Thyroid gland (tissue), 4 donors: Measurements from ENCODE around the gene CUL5. TPM values are rescaled to one million over a fixed set of nuclear protein-coding genes. Genes with fewer than 3 reads are reported as not detected.

Experiments used
- DNase-seq, 2 donors: peaks; one replicate each; pipeline ENCODE4 v3.0.0-alpha.2; 2019
- H3K27ac ChIP-seq, 3 donors: fragments of 200-600 bp; sonication (generic); 1 replicate in 2 of 3; 2 replicates in 1 of 3; pipeline ENCODE4 v1.5.1; 2016 to 2019; ENCODE audit warnings: mild to moderate bottlenecking in 1 of 3, moderate library complexity in 1 of 3
- H3K27me3 ChIP-seq: fragments of 200-600 bp; sonication (generic); one replicate; pipeline ENCODE4 v1.5.1; 2019
- H3K36me3 ChIP-seq, 2 donors: fragments of 200-600 bp; sonication (generic); one replicate each; pipeline ENCODE4 v1.5.1; 2016 to 2019
- H3K4me1 ChIP-seq, 2 donors: fragments of 200-600 bp; sonication (generic); one replicate each; pipeline ENCODE4 v1.5.1; 2017 to 2019
- H3K4me3 ChIP-seq, 3 donors: fragments of 200-600 bp; sonication (generic); replicated peaks in 1 of 3; 1 replicate in 2 of 3; 2 replicates in 1 of 3; pipeline ENCODE4 v1.5.1; 2016; ENCODE audit warnings: mild to moderate bottlenecking in 1 of 3
- H3K9me3 ChIP-seq: fragments of 200-600 bp; sonication (generic); one replicate; pipeline ENCODE4 v1.5.1; 2017
- CTCF ChIP-seq, 6 experiments: fragments of 200-600 bp in 3 of 6; fragments of 450-650 bp in 3 of 6; sonication (generic) in 3 of 6; IDR thresholded peaks; one replicate each; pipeline ENCODE4 v1.5.1; 2016 to 2019; ENCODE audit warnings: antibody characterized with exemption in 6 of 6, mild to moderate bottlenecking in 2 of 6, inconsistent platforms in 1 of 6, moderate library complexity in 1 of 6
- POLR2A ChIP-seq, 2 donors: fragments of 450-650 bp; IDR thresholded peaks; one replicate each; pipeline ENCODE4 v1.6.1; 2017; ENCODE audit warnings: antibody characterized with exemption in 2 of 2, mild to moderate bottlenecking in 2 of 2, moderate library complexity in 1 of 2
- WGBS, 2 donors: methylation state at CpG; one replicate each; pipeline ENCODE4 v1.1.5; 2017; 5-methylcytosine and 5-hydroxymethylcytosine counted together
- intact Hi-C: fragments of 100-400 bp; cut with DNase I; formaldehyde crosslinking; loops from one replicate; pipeline ENCODE4 v1.15.1; 2023
- total RNA-seq, 4 donors: library from RNA; depleted of rRNA; stranded (reverse); fragments of >200 nt; gene quantifications; one replicate each; pipeline ENCODE4 v1.2.3, GENCODE V29; 2016

Gene CUL5
- total RNA-seq, 4 donors from 2014 or later: 39.5 to 57.0 (median 45.4) TPM

GRCh38 chr11:108034952-108035351, 26.3 kb downstream of the CUL5 start:
- Histone ChIP-seq H3K4me3 (no peak overlapping the region), H3K27ac (no peak overlapping the region), H3K36me3 (no peaks in the 10 kb centered on the region), H3K4me1 (peaks cover 0 to 8% of the 10 kb centered on the region in 2 donors), H3K27me3 (no peaks in the 10 kb centered on the region), H3K9me3 (no peaks in the 10 kb centered on the region)
- intact Hi-C loops: no loop called here
- TF ChIP-seq CTCF (IDR thresholded peaks at IDR 0.05) (no peak), POLR2A (IDR thresholded peaks at IDR 0.05) (no peak)
- no peak for DNase-seq
- WGBS, 2 donors: 91 to 100% methylated on average over 1 of the region's 1 CpG

GRCh38 chr11:108035690-108036089, 27.0 kb downstream of the CUL5 start:
- intact Hi-C loops: no loop called here

GRCh38 chr11:108037211-108037610, 28.5 kb downstream of the CUL5 start:
- Histone ChIP-seq H3K27ac (no peak overlapping the region), H3K9me3 (no peaks in the 10 kb centered on the region), H3K4me1 (peaks cover 0 to 8% of the 10 kb centered on the region in 2 donors), H3K36me3 (no peaks in the 10 kb centered on the region), H3K27me3 (no peaks in the 10 kb centered on the region), H3K4me3 (no peak overlapping the region)
- intact Hi-C loops: no loop called here
- 99 to 100% methylated on average over 2 of the region's 2 CpGs for WGBS, 2 donors
- DNase-seq: no peak
- TF ChIP-seq POLR2A (IDR thresholded peaks at IDR 0.05) (no peak), CTCF (IDR thresholded peaks at IDR 0.05) (no peak)

More at GRCh38 chr11:108035690-108036089, 27.0 kb downstream of the CUL5 start:
- TF ChIP-seq CTCF (IDR thresholded peaks at IDR 0.05) (no peak), POLR2A (IDR thresholded peaks at IDR 0.05) (no peak)
- Histone ChIP-seq H3K4me1 (peaks cover 0 to 8% of the 10 kb centered on the region in 2 donors), H3K36me3 (no peaks in the 10 kb centered on the region), H3K9me3 (no peaks in the 10 kb centered on the region), H3K27me3 (no peaks in the 10 kb centered on the region), H3K4me3 (no peak overlapping the region), H3K27ac (no peak overlapping the region)
- DNase-seq: no peak
- WGBS, 2 donors: 87 to 92% methylated on average over 4 of the region's 4 CpGs

- Histone ChIP-seq H3K4me1 (peaks cover 0 to 8% of the 10 kb centered on the region in 2 donors), H3K9me3 (no peaks in the 10 kb centered on the region), H3K36me3 (no peaks in the 10 kb centered on the region), H3K27ac (no peak overlapping the region), H3K4me3 (no peak overlapping the region), H3K27me3 (no peaks in the 10 kb centered on the region)
- 88 to 91% methylated on average over 6 of the region's 6 CpGs for WGBS, 2 donors
- TF ChIP-seq CTCF (IDR thresholded peaks at IDR 0.05) (no peak), POLR2A (IDR thresholded peaks at IDR 0.05) (no peak)
- DNase-seq: no peak
- intact Hi-C loops: no loop called here
These were observed 28.9 kb downstream of the CUL5 start for GRCh38 chr11:108037636-108038035.

- no peaks in the 10 kb centered on the region for H3K27me3 ChIP-seq
- WGBS, 2 donors: 92 to 94% methylated on average over 1 of the region's 1 CpG
- no peaks in the 10 kb centered on the region for H3K9me3 ChIP-seq
- no peak overlapping the region for H3K27ac ChIP-seq
- H3K36me3 ChIP-seq: peaks cover 0 to 8% of the 10 kb centered on the region in 2 donors
- no peaks in the 10 kb centered on the region for H3K4me1 ChIP-seq
- no peak overlapping the region for H3K4me3 ChIP-seq
- intact Hi-C loops: no loop called here
- no peak for TF ChIP-seq CTCF (IDR thresholded peaks at IDR 0.05)
- no peak for TF ChIP-seq POLR2A (IDR thresholded peaks at IDR 0.05)
- no peak for DNase-seq
These were observed 39.6 kb downstream of the CUL5 start for GRCh38 chr11:108048269-108048668.
